DND-41 (cell line): ENCODE data around the gene JMJD1C.

Experiments
- ATAC-seq: fragments of 200-7000 bp; cut with Tn5 transposase; 3 replicates; pipeline ENCODE4 v1.9.1; 2021; ENCODE audit warnings: low read depth; ENCODE audit not compliant: insufficient read depth
- DNase-seq: peaks from one replicate; pipeline ENCODE4 v3.0.0-alpha.2; 2020
- H2AFZ ChIP-seq: 2 replicates; pipeline ENCODE4 v1.6.0; 2012; ENCODE audit warnings: low read depth, low read length
- H3K27ac ChIP-seq: 2 replicates; pipeline ENCODE4 v1.5.1; 2012; ENCODE audit warnings: low read length, inconsistent platforms
- H3K27me3 ChIP-seq: fragments of 200-600 bp; sonication (generic); 2 replicates; pipeline ENCODE4 v1.6.0; 2012; ENCODE audit warnings: low read length, mild to moderate bottlenecking, inconsistent platforms; ENCODE audit not compliant: insufficient read depth, poor library complexity
- H3K36me3 ChIP-seq: 2 replicates; pipeline ENCODE4 v1.5.1; 2012; ENCODE audit warnings: low read length, inconsistent platforms; ENCODE audit not compliant: insufficient read depth
- H3K4me1 ChIP-seq: 2 replicates; pipeline ENCODE4 v1.5.1; 2012; ENCODE audit warnings: mild to moderate bottlenecking, low read length; ENCODE audit not compliant: insufficient read depth
- H3K4me2 ChIP-seq: 2 replicates; pipeline ENCODE4 v1.6.0; 2012; ENCODE audit warnings: mild to moderate bottlenecking, moderate library complexity, low read length, inconsistent platforms; ENCODE audit not compliant: insufficient read depth
- H3K4me3 ChIP-seq, 2 experiments: fragments of 200-600 bp in 1 of 2; shearing (Covaris generic) in 1 of 2; 2 replicates each; pipeline ENCODE4 v1.5.1; 2012 to 2016; ENCODE audit warnings: inconsistent platforms in 2 of 2, low read length in 2 of 2, mild to moderate bottlenecking in 2 of 2, low read depth in 1 of 2, moderate library complexity in 1 of 2
- H3K79me2 ChIP-seq: 2 replicates; pipeline ENCODE4 v1.6.0; 2012; ENCODE audit warnings: low read length, inconsistent platforms; ENCODE audit not compliant: insufficient read depth
- H3K9ac ChIP-seq: 2 replicates; pipeline ENCODE4 v1.6.0; 2012; ENCODE audit warnings: low read depth, mild to moderate bottlenecking, inconsistent platforms, low read length, moderate library complexity
- H3K9me3 ChIP-seq: 2 replicates; pipeline ENCODE4 v1.5.1; 2012; ENCODE audit warnings: low read length, moderate library complexity, mild to moderate bottlenecking, inconsistent platforms; ENCODE audit not compliant: insufficient read depth, severe bottlenecking
- H4K20me1 ChIP-seq: 2 replicates; pipeline ENCODE4 v1.6.0; 2012; ENCODE audit warnings: low read length; ENCODE audit not compliant: insufficient read depth
- EZH2 ChIP-seq: IDR thresholded peaks from 3 replicates; pipeline ENCODE4 v1.6.1; 2012; ENCODE audit warnings: borderline replicate concordance, low read depth, mild to moderate bottlenecking, moderate library complexity, low read length, inconsistent platforms; ENCODE audit not compliant: severe bottlenecking
- TF ChIP-seq, protein P1 (sequence below): IDR thresholded peaks from 2 replicates; pipeline ENCODE4 v1.5.1; 2012; ENCODE audit warnings: borderline replicate concordance, low read length, moderate library complexity, mild to moderate bottlenecking; ENCODE audit not compliant: poor library complexity, severe bottlenecking; ENCODE audit errors: extremely low read depth

Gene JMJD1C

DNA sequence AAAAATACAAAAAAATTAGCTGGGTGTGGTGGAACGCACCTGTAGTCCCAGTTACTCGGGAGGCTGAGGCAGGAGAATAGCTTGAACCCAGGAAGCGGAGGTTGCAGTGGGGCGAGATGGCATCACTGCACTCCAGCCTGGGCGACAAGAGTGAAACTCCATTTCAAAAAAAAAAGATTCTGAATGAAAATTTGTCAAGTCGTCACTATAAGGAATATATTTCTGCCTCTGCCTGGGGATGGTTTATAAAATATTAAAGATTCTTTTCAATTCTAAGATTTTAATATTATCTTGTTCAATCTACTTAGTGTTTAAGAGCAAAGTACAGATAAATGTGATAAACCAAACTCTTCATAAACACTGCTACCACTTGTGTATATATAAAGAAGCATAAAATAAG, 185.4 kb downstream of the JMJD1C start:
- H3K9ac ChIP-seq = no peak overlapping the region
- no peak overlapping the region for H3K4me3 ChIP-seq
- H2AFZ ChIP-seq = no peak overlapping the region
- H3K27ac ChIP-seq = no peak overlapping the region
- no peak for DNase-seq
- TF ChIP-seq, protein P1, sequence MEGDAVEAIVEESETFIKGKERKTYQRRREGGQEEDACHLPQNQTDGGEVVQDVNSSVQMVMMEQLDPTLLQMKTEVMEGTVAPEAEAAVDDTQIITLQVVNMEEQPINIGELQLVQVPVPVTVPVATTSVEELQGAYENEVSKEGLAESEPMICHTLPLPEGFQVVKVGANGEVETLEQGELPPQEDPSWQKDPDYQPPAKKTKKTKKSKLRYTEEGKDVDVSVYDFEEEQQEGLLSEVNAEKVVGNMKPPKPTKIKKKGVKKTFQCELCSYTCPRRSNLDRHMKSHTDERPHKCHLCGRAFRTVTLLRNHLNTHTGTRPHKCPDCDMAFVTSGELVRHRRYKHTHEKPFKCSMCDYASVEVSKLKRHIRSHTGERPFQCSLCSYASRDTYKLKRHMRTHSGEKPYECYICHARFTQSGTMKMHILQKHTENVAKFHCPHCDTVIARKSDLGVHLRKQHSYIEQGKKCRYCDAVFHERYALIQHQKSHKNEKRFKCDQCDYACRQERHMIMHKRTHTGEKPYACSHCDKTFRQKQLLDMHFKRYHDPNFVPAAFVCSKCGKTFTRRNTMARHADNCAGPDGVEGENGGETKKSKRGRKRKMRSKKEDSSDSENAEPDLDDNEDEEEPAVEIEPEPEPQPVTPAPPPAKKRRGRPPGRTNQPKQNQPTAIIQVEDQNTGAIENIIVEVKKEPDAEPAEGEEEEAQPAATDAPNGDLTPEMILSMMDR = no peak
- TF ChIP-seq EZH2 = no peak
- peaks cover 5% of the 10 kb centered on the region; the same call in 1 of the 2 replicates for H4K20me1 ChIP-seq
- H3K4me1 ChIP-seq = no peaks in the 10 kb centered on the region
- no peak for ATAC-seq
- H3K79me2 ChIP-seq = peaks cover 60% of the 10 kb centered on the region
- H3K4me2 ChIP-seq = no peak overlapping the region
- no peaks in the 10 kb centered on the region for H3K36me3 ChIP-seq
- H3K9me3 ChIP-seq = no peaks in the 10 kb centered on the region
- no peaks in the 10 kb centered on the region for H3K27me3 ChIP-seq

DNA sequence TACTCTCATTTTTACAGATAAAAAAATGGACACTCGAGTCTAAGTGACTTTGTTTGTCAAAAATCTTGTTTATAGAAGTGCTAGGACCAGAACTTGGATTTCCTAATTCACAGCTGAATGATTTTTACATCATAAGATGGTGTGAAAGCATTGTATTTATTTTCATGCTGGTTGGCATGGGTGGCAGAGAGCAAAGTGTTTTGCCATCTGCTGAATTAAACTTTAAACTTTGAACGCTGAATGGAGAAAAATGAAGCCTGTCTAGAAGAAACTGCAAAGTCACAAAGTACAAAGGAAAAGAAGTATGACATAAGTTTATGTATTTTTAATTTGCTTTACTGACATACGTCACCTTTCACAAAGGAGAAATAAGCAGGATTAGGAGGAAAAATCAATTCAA, 190.7 kb downstream of the JMJD1C start:
- no peaks in the 10 kb centered on the region for H3K36me3 ChIP-seq
- DNase-seq = no peak
- H3K9ac ChIP-seq = no peak overlapping the region
- TF ChIP-seq, protein P1 = no peak
- no peak for TF ChIP-seq EZH2
- H3K9me3 ChIP-seq = no peaks in the 10 kb centered on the region
- H3K27ac ChIP-seq = no peak overlapping the region
- no peak overlapping the region for H3K4me2 ChIP-seq
- no peak overlapping the region for H2AFZ ChIP-seq
- peaks cover 71% of the 10 kb centered on the region for H3K79me2 ChIP-seq
- H3K4me1 ChIP-seq = peaks cover 8% of the 10 kb centered on the region
- no peaks in the 10 kb centered on the region for H4K20me1 ChIP-seq
- no peak for ATAC-seq
- no peaks in the 10 kb centered on the region for H3K27me3 ChIP-seq
- H3K4me3 ChIP-seq = no peak overlapping the region

DNA sequence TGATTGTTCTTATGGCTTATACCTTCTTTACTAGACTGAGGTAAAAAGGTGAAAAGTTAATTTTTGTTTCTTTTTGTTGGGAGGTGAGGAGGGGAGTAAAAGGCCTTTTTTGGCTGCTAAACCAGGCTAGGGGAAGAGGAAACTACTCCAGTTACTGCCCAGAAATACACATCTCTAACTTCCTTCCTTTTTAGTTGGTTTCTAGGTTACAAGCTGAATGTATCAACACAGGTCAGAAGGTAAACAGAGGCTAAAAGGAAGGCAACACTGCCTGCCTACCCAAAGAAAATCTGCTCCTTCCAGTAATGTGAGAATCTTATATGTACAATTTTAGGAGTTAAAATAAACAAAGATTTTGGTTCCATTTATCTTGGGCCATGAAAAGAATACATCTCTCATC, 192.2 kb downstream of the JMJD1C start:
- Histone ChIP-seq H3K27ac (no peak overlapping the region), H3K4me3 (no peak overlapping the region), H3K4me1 (peaks cover 16% of the 10 kb centered on the region), H4K20me1 (no peaks in the 10 kb centered on the region), H3K9me3 (no peaks in the 10 kb centered on the region), H3K27me3 (no peaks in the 10 kb centered on the region), H3K4me2 (no peak overlapping the region), H3K9ac (no peak overlapping the region), H2AFZ (no peak overlapping the region), H3K79me2 (peaks cover 70% of the 10 kb centered on the region), H3K36me3 (no peaks in the 10 kb centered on the region)
- ATAC-seq (no peak), DNase-seq (no peak)
- no peak for TF ChIP-seq EZH2
- TF ChIP-seq, protein P1 = no peak
